PC-3 (cell line): ENCODE data around the gene TOB1. TPM values are rescaled to one million over a fixed set of nuclear protein-coding genes. Genes with fewer than 3 reads are reported as not detected.
"Not testable (repeated sequence)": the region's sequence is repeated elsewhere in the genome, so short reads cannot be mapped to it uniquely, and the experiment has no call there.

ENCODE experiments used
- ATAC-seq: fragments of 200-7000 bp; cut with Tn5 transposase; 2 replicates; pipeline ENCODE4 v1.9.1; 2020; ENCODE audit warnings: mild to moderate bottlenecking, moderate library complexity
- BruUV-seq: library from RNA; stranded (reverse); fragments of 400-500 nt; replicated peaks from 2 replicates; lab custom pipeline; 2021; lab: Mats Ljungman, UMichigan
- CTCF ChIA-PET: fragments of 300-600 bp; sonication (Branson Sonifier 250); formaldehyde crosslinking; loops from one replicate; lab custom pipeline; 2022; ENCODE audit warnings: antibody characterized with exemption; lab: Charles Lee
- POLR2A ChIA-PET: fragments of 300-600 bp; sonication (Branson Sonifier 250); formaldehyde crosslinking; loops from one replicate; lab custom pipeline; 2022; ENCODE audit warnings: antibody characterized with exemption; ENCODE audit not compliant: unreplicated experiment; lab: Charles Lee
- DNase-seq: peaks from one replicate; pipeline ENCODE4 v3.0.0-alpha.2; 2015
- H2AFZ ChIP-seq: fragments of 300-600 bp; sonication (generic); 2 replicates; pipeline ENCODE4 v1.6.0; 2016; ENCODE audit warnings: antibody characterized with exemption, low read length
- H3F3A ChIP-seq: fragments of 300-600 bp; sonication (generic); one replicate; pipeline ENCODE4 v1.6.0; 2017; ENCODE audit warnings: antibody characterized with exemption, low read length, control low read depth, mild to moderate bottlenecking; ENCODE audit not compliant: unreplicated experiment
- H3K27ac ChIP-seq: fragments of 300-600 bp; sonication (generic); 2 replicates; pipeline ENCODE4 v1.5.1; 2016; ENCODE audit warnings: mild to moderate bottlenecking, low read length
- H3K27me3 ChIP-seq: fragments of 300-600 bp; sonication (generic); 2 replicates; pipeline ENCODE4 v1.6.1; 2016; ENCODE audit warnings: low read length, mixed read lengths
- H3K36me3 ChIP-seq: fragments of 300-600 bp; sonication (generic); 2 replicates; pipeline ENCODE4 v1.6.1; 2016; ENCODE audit warnings: low read depth, mixed run types, low read length, mixed read lengths
- H3K4me1 ChIP-seq: fragments of 300-600 bp; sonication (generic); 2 replicates; pipeline ENCODE4 v1.5.1; 2016; ENCODE audit warnings: low read length; ENCODE audit not compliant: insufficient read depth
- H3K4me2 ChIP-seq: fragments of 300-600 bp; sonication (generic); 2 replicates; pipeline ENCODE4 v1.6.0; 2016; ENCODE audit warnings: low read length
- H3K4me3 ChIP-seq: fragments of 300-600 bp; sonication (generic); 2 replicates; pipeline ENCODE4 v1.5.1; 2016; ENCODE audit warnings: mild to moderate bottlenecking, low read length, mixed read lengths
- H3K79me2 ChIP-seq: fragments of 300-600 bp; sonication (generic); 2 replicates; pipeline ENCODE4 v1.6.1; 2017; ENCODE audit warnings: low read length, mixed read lengths
- H3K9ac ChIP-seq: fragments of 300-600 bp; sonication (generic); 2 replicates; pipeline ENCODE4 v1.6.0; 2016; ENCODE audit warnings: mild to moderate bottlenecking, low read length
- H3K9me2 ChIP-seq: fragments of 300-600 bp; sonication (generic); replicated peaks from 2 replicates; pipeline ENCODE4 v1.6.1; 2016; ENCODE audit warnings: mixed run types, low read length, mixed read lengths
- H3K9me3 ChIP-seq: fragments of 300-600 bp; sonication (generic); 2 replicates; pipeline ENCODE4 v1.6.1; 2016; ENCODE audit warnings: low read length, mixed read lengths
- H4K20me1 ChIP-seq: fragments of 300-600 bp; sonication (generic); 2 replicates; pipeline ENCODE4 v1.6.1; 2016; ENCODE audit warnings: low read length, mixed read lengths
- CTCF ChIP-seq: fragments of 300-600 bp; sonication (generic); conservative IDR thresholded peaks from 2 replicates; pipeline ENCODE4 v1.5.1; 2017; ENCODE audit warnings: antibody characterized with exemption, low read depth, mild to moderate bottlenecking, low read length
- EZH2 ChIP-seq: fragments of 300-600 bp; sonication (generic); IDR thresholded peaks from one replicate; pipeline ENCODE4 v1.6.1; 2017; ENCODE audit warnings: antibody characterized with exemption, mild to moderate bottlenecking, low read length; ENCODE audit not compliant: unreplicated experiment
- EZH2phosphoT487 ChIP-seq: fragments of 300-600 bp; sonication (generic); IDR thresholded peaks from 2 replicates; pipeline ENCODE4 v1.6.1; 2018; ENCODE audit warnings: mild to moderate bottlenecking, antibody characterized with exemption, low read length, borderline replicate concordance
- intact Hi-C: fragments of 100-400 bp; cut with micrococcal nuclease; formaldehyde crosslinking; loops from 2 replicates; pipeline ENCODE4 v1.9.0; 2023
- total RNA-seq: library from RNA; depleted of rRNA; stranded (reverse); fragments of >200 nt; gene quantifications from 2 replicates; pipeline ENCODE4 v1.2.3, GENCODE V29; 2014

The TOB1 gene
- total RNA-seq, 1 experiment from 2014 or later = 28.7 TPM

GRCh38 chr17:50879086-50879485 lies 12.9 kb upstream of the TOB1 start:
- TF ChIP-seq EZH2 (no peak), CTCF (no peak), EZH2phosphoT487 (no peak)
- H3K9me3 ChIP-seq = no peaks in the 10 kb centered on the region
- no TSS peak for BruUV-seq
- no peaks in the 10 kb centered on the region for H4K20me1 ChIP-seq
- no peaks in the 10 kb centered on the region for H3K79me2 ChIP-seq
- intact Hi-C loops = no loop called here
- H3K27ac ChIP-seq = no peak overlapping the region
- no peak overlapping the region for H2AFZ ChIP-seq
- no peaks in the 10 kb centered on the region for H3K27me3 ChIP-seq
- H3K4me2 ChIP-seq = no peak overlapping the region
- no peak overlapping the region for H3K4me3 ChIP-seq
- ChIA-PET POLR2A (interaction anchor here (0.6 to 1.2 kb wide), 2 partner anchors 12 to 160 kb away, joined by 3 to 6 read pairs; partner anchors contain the start of gene LUC7L3), CTCF (no interaction called here)
- H3F3A ChIP-seq = no peaks in the 10 kb centered on the region
- H3K36me3 ChIP-seq = no peaks in the 10 kb centered on the region
- no peak overlapping the region for H3K9ac ChIP-seq
- ATAC-seq (no peak), DNase-seq (no peak)
- H3K9me2 ChIP-seq = no peaks in the 10 kb centered on the region
- H3K4me1 ChIP-seq = peaks cover 7% of the 10 kb centered on the region

GRCh38 chr17:50877838-50878237 lies 11.7 kb upstream of the TOB1 start:
- Histone ChIP-seq H3F3A (no peaks in the 10 kb centered on the region), H3K36me3 (no peaks in the 10 kb centered on the region), H3K9me3 (no peaks in the 10 kb centered on the region), H4K20me1 (no peaks in the 10 kb centered on the region), H3K4me3 (no peak overlapping the region), H3K27ac (no peak overlapping the region), H3K4me2 (no peak overlapping the region), H3K4me1 (peaks cover 4% of the 10 kb centered on the region), H3K79me2 (no peaks in the 10 kb centered on the region), H3K27me3 (no peaks in the 10 kb centered on the region), H3K9me2 (no peaks in the 10 kb centered on the region), H3K9ac (no peak overlapping the region), H2AFZ (no peak overlapping the region)
- ATAC-seq = no peak
- no TSS peak for BruUV-seq
- ChIA-PET CTCF (no interaction called here), POLR2A (no interaction called here)
- no peak for TF ChIP-seq EZH2phosphoT487
- TF ChIP-seq CTCF = no peak
- no peak for TF ChIP-seq EZH2
- no peak for DNase-seq
- intact Hi-C loops = no loop called here

- H3K36me3 ChIP-seq, H3K4me3 ChIP-seq, H3K4me2 ChIP-seq, H3K79me2 ChIP-seq, H2AFZ ChIP-seq, H3K9me2 ChIP-seq, BruUV-seq, H3F3A ChIP-seq, intact Hi-C loops, DNase-seq, ATAC-seq, H4K20me1 ChIP-seq, H3K9me3 ChIP-seq, H3K4me1 ChIP-seq, H3K27me3 ChIP-seq, H3K9ac ChIP-seq, H3K27ac ChIP-seq, POLR2A ChIA-PET: not testable (repeated sequence)
- CTCF ChIA-PET = interaction anchor here (0.6 kb wide), 1 partner anchor 504 kb away, joined by 3 read pairs; the partner anchor contains the start of gene EME1
Measured at GRCh38 chr17:50877042-50877441, 10.9 kb upstream of the TOB1 start.
